OCI-LY1 (cell line): Measurements from ENCODE around the gene TMTC3.

Experiments used
- H2AFZ ChIP-seq: fragments of 200-600 bp; sonication (generic), shearing (Covaris generic); 2 replicates; pipeline ENCODE4 v1.6.0; 2014; ENCODE audit warnings: antibody characterized with exemption, mild to moderate bottlenecking, low read length
- H3F3A ChIP-seq: fragments of 200-600 bp; sonication (generic), shearing (Covaris generic); 2 replicates; pipeline ENCODE4 v1.6.0; 2014; ENCODE audit warnings: mild to moderate bottlenecking, antibody characterized with exemption, low read length, moderate library complexity; ENCODE audit not compliant: insufficient read depth
- H3K27ac ChIP-seq: fragments of 200-600 bp; sonication (generic); 2 replicates; pipeline ENCODE4 v1.5.1; 2014; ENCODE audit warnings: low read length, mixed run types, mild to moderate bottlenecking, low read depth; ENCODE audit not compliant: poor library complexity, severe bottlenecking
- H3K27me3 ChIP-seq: fragments of 200-600 bp; sonication (generic); 2 replicates; pipeline ENCODE4 v1.6.0; 2014; ENCODE audit warnings: antibody characterized with exemption, mild to moderate bottlenecking, low read length, moderate library complexity; ENCODE audit not compliant: insufficient read depth
- H3K36me3 ChIP-seq: fragments of 200-600 bp; sonication (generic); 2 replicates; pipeline ENCODE4 v1.6.1; 2014; ENCODE audit warnings: mild to moderate bottlenecking, antibody characterized with exemption, low read length, moderate library complexity, mixed read lengths; ENCODE audit not compliant: insufficient read depth
- H3K4me1 ChIP-seq: fragments of 200-600 bp; sonication (generic); 2 replicates; pipeline ENCODE4 v1.5.1; 2014; ENCODE audit warnings: mild to moderate bottlenecking, low read length, moderate library complexity; ENCODE audit not compliant: insufficient read depth, severe bottlenecking
- H3K4me2 ChIP-seq: fragments of 200-600 bp; sonication (generic), shearing (Covaris generic); 2 replicates; pipeline ENCODE4 v1.6.1; 2014; ENCODE audit warnings: low read length
- H3K4me3 ChIP-seq: fragments of 200-600 bp; sonication (generic); 2 replicates; pipeline ENCODE4 v1.5.1; 2014; ENCODE audit warnings: low read length, low read depth, mild to moderate bottlenecking, mixed read lengths; ENCODE audit not compliant: poor library complexity, severe bottlenecking
- H3K79me2 ChIP-seq: fragments of 200-600 bp; shearing (Covaris generic); 2 replicates; pipeline ENCODE4 v1.6.1; 2016; ENCODE audit warnings: mixed run types, low read length, mixed read lengths; ENCODE audit not compliant: insufficient read depth
- H3K9ac ChIP-seq: fragments of 200-600 bp; sonication (generic), shearing (Covaris generic); 2 replicates; pipeline ENCODE4 v1.6.1; 2014; ENCODE audit warnings: mild to moderate bottlenecking, low read length, mixed read lengths
- H3K9me2 ChIP-seq: fragments of 200-600 bp; sonication (generic), shearing (Covaris generic); 2 replicates; pipeline ENCODE4 v1.6.1; 2014; ENCODE audit warnings: low read depth, mild to moderate bottlenecking, low read length, mixed read lengths
- H3K9me3 ChIP-seq: fragments of 200-600 bp; shearing (Covaris generic); 2 replicates; pipeline ENCODE4 v1.6.1; 2014; ENCODE audit warnings: low read length, mixed read lengths
- H4K20me1 ChIP-seq: fragments of 200-600 bp; sonication (generic), shearing (Covaris generic); 2 replicates; pipeline ENCODE4 v1.6.0; 2016; ENCODE audit warnings: mild to moderate bottlenecking, low read length; ENCODE audit not compliant: insufficient read depth
- CTCF ChIP-seq: fragments of 200-600 bp; sonication (generic), shearing (Covaris generic); IDR thresholded peaks from 2 replicates; pipeline ENCODE4 v1.5.1; 2017; ENCODE audit warnings: mild to moderate bottlenecking, antibody characterized with exemption, low read length, moderate library complexity, mixed read lengths
- EZH2 ChIP-seq: fragments of 200-600 bp; sonication (generic), shearing (Covaris generic); IDR thresholded peaks from 2 replicates; pipeline ENCODE4 v1.8.0; 2017; ENCODE audit warnings: borderline replicate concordance, mixed run types, mild to moderate bottlenecking, antibody characterized with exemption, low read length, moderate library complexity, mixed read lengths

Gene TMTC3

DNA sequence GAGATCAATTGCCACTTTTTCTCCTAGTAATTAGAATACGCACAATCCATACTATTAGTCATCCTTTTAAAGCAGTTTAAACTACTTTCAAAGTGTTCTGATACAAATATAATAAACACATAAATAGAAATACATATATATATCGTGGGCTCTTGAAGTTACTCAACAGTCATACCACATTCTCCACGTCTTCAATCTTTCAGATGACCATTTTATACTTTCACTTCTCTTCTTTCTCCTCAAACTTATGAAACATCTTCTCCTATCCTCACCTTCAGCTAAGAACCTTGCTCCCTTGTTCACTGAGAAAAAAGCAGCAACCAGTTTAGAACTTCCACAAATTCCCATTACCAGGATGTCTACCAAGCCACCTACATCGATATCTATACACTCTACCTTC is 19.4 kb upstream of the TMTC3 start:
- H2AFZ ChIP-seq = no peak overlapping the region
- H3K4me3 ChIP-seq = no peak overlapping the region
- H3K9me3 ChIP-seq = no peaks in the 10 kb centered on the region
- no peaks in the 10 kb centered on the region for H3K9me2 ChIP-seq
- H3K36me3 ChIP-seq = peaks cover 42% of the 10 kb centered on the region; the same call in 1 of the 2 replicates
- no peaks in the 10 kb centered on the region for H4K20me1 ChIP-seq
- no peaks in the 10 kb centered on the region for H3K27me3 ChIP-seq
- no peak for TF ChIP-seq CTCF
- TF ChIP-seq EZH2 = no peak
- H3K79me2 ChIP-seq = no peaks in the 10 kb centered on the region
- H3K4me1 ChIP-seq = no peaks in the 10 kb centered on the region
- no peak overlapping the region for H3K4me2 ChIP-seq
- H3F3A ChIP-seq = no peaks in the 10 kb centered on the region
- H3K9ac ChIP-seq = no peak overlapping the region
- H3K27ac ChIP-seq = no peak overlapping the region

GRCh38 chr12:88127099-88127498 is 15.0 kb upstream of the TMTC3 start:
- H3F3A ChIP-seq = no peaks in the 10 kb centered on the region; the same call in 1 of the 2 replicates
- no peaks in the 10 kb centered on the region for H3K9me3 ChIP-seq
- TF ChIP-seq EZH2 (no peak), CTCF (no peak)
- H3K36me3 ChIP-seq = peaks cover 33% of the 10 kb centered on the region
- no peak overlapping the region for H2AFZ ChIP-seq
- H3K27ac ChIP-seq = no peak overlapping the region
- no peaks in the 10 kb centered on the region for H4K20me1 ChIP-seq
- H3K79me2 ChIP-seq = no peaks in the 10 kb centered on the region
- no peaks in the 10 kb centered on the region for H3K27me3 ChIP-seq
- H3K9me2 ChIP-seq = no peaks in the 10 kb centered on the region
- no peak overlapping the region for H3K4me3 ChIP-seq
- no peak overlapping the region for H3K4me2 ChIP-seq
- H3K4me1 ChIP-seq = no peaks in the 10 kb centered on the region
- H3K9ac ChIP-seq = no peak overlapping the region

- Histone ChIP-seq H3K4me2 (no peak overlapping the region), H3K9me2 (no peaks in the 10 kb centered on the region), H3F3A (no peaks in the 10 kb centered on the region; the same call in 1 of the 2 replicates), H3K4me1 (no peaks in the 10 kb centered on the region), H3K4me3 (no peak overlapping the region), H3K27me3 (no peaks in the 10 kb centered on the region), H3K36me3 (peaks cover 28% of the 10 kb centered on the region), H3K79me2 (no peaks in the 10 kb centered on the region), H3K9ac (no peak overlapping the region), H3K9me3 (no peaks in the 10 kb centered on the region), H4K20me1 (no peaks in the 10 kb centered on the region), H3K27ac (no peak overlapping the region), H2AFZ (no peak overlapping the region)
- TF ChIP-seq EZH2 (no peak), CTCF (no peak)
Observed at GRCh38 chr12:88127855-88128254, 14.3 kb upstream of the TMTC3 start.
